ENCODE results near the gene MIF4GD. TPM values are rescaled to one million over a fixed set of nuclear protein-coding genes. Genes with fewer than 3 reads are reported as not detected.
A peak's percentile ranks its signal among the peaks of the same experiment; 100 is the strongest.

The MIF4GD gene
- total and polyA plus RNA-seq, 9 of the 15 experiments (the other 6 are each of a cell fraction or from before 2014, with no cell fraction given), result 11.8 to 63.8 (median 28.1) TPM

DNA sequence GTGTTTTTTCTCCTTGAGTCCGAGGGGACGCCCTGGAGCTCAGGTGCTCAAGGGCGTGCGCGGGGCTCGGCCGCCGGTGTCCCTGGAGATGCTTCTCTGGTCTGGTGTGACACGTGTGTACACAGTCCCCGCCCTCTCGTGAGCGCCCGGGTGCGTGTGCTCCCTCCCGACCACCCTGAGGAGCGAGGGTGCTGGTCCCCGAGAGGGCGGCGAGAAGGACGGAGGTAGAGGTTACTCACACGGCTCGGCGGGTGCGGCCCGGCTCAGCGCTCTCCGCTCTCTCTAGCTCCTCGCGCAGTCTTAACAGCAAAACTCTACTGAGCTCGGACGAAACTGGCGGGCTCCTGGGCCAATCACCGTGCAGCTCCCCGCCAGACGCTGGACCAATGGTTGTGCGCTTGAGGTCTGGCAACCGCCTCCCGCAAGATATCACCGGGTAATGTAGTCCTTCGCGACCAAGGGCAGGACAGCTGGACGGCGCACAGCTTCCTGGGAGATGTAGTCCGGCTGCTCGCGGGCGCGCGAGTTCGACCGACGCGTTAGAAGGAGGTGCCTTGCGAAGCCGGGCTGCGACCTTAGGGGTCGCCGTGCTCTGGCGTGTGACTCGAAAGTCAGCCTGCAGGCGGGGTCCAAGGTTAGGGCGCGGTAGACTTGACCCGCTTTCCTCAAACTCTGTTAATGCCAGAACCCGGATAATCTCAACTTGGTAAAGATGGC is 18.2 kb upstream of the MIF4GD start, which contains the start of gene SLC25A19 (continued):
- TF ChIP-seq, protein P1, sequence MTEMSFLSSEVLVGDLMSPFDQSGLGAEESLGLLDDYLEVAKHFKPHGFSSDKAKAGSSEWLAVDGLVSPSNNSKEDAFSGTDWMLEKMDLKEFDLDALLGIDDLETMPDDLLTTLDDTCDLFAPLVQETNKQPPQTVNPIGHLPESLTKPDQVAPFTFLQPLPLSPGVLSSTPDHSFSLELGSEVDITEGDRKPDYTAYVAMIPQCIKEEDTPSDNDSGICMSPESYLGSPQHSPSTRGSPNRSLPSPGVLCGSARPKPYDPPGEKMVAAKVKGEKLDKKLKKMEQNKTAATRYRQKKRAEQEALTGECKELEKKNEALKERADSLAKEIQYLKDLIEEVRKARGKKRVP (CRISPR knock-in tag; IDR thresholded peaks at IDR 0.05), result no peak
- TF ChIP-seq ZBTB1 (CRISPR knock-in tag; IDR thresholded peaks at IDR 0.05; ENCODE audit: borderline replicate concordance, low read depth), result no peak
- no peak for TF ChIP-seq RFX7 (CRISPR knock-in tag; IDR thresholded peaks at IDR 0.05)
- TF ChIP-seq ELK1 (CRISPR knock-in tag; IDR thresholded peaks at IDR 0.05), result no peak
- no peak for TF ChIP-seq ARHGAP35 (IDR thresholded peaks at IDR 0.05; ENCODE audit: partially characterized antibody)
- TF ChIP-seq ZNF551 (CRISPR knock-in tag; IDR thresholded peaks at IDR 0.05), result no peak
- TF ChIP-seq ZNF253 (CRISPR knock-in tag; conservative IDR thresholded peaks at IDR 0.05), result no peak
- TF ChIP-seq IRF9 (tag; IDR thresholded peaks at IDR 0.05), result no peak
- no peak for TF ChIP-seq ZKSCAN8 (CRISPR knock-in tag; IDR thresholded peaks at IDR 0.05)
- TF ChIP-seq FIP1L1 (IDR thresholded peaks at IDR 0.05; ENCODE audit: low read depth, low read length, poor library complexity, severe bottlenecking), result peak; percentile 61
- TF ChIP-seq KDM2B (CRISPR knock-in tag; IDR thresholded peaks at IDR 0.05), result no peak
- TF ChIP-seq ZSCAN29 (IDR thresholded peaks at IDR 0.05), result peak; percentile 94; the same call in 1 of the 2 replicates
- no peak for TF ChIP-seq CEBPG (CRISPR knock-in tag; IDR thresholded peaks at IDR 0.05)
- no peak for TF ChIP-seq CEBPG (tag; conservative IDR thresholded peaks at IDR 0.05 in 1 of 2, IDR thresholded peaks at IDR 0.05 in 1 of 2)
- 0 out of 2 replicates have a peak, but pooled peaks have one; percentile 19 for TF ChIP-seq FOXP1 (CRISPR knock-in tag; IDR thresholded peaks at IDR 0.05)
- TF ChIP-seq, protein P2, sequence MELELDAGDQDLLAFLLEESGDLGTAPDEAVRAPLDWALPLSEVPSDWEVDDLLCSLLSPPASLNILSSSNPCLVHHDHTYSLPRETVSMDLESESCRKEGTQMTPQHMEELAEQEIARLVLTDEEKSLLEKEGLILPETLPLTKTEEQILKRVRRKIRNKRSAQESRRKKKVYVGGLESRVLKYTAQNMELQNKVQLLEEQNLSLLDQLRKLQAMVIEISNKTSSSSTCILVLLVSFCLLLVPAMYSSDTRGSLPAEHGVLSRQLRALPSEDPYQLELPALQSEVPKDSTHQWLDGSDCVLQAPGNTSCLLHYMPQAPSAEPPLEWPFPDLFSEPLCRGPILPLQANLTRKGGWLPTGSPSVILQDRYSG (tag; conservative IDR thresholded peaks at IDR 0.05; ENCODE audit: low read depth), result no peak
- TF ChIP-seq KLF6 (CRISPR knock-in tag; IDR thresholded peaks at IDR 0.05; ENCODE audit: borderline replicate concordance), result 0 out of 2 replicates have a peak, but pooled peaks have one; percentile 16
- TF ChIP-seq, protein P3, sequence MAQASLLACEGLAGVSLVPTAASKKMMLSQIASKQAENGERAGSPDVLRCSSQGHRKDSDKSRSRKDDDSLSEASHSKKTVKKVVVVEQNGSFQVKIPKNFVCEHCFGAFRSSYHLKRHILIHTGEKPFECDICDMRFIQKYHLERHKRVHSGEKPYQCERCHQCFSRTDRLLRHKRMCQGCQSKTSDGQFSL (CRISPR knock-in tag; IDR thresholded peaks at IDR 0.05), result no peak
- TF ChIP-seq, protein P3 (tag; IDR thresholded peaks at IDR 0.05), result no peak
- TF ChIP-seq HDAC8 (tag; IDR thresholded peaks at IDR 0.05), result peak; percentile 40; the same call in 1 of the 2 replicates
- TF ChIP-seq RCOR1 (IDR thresholded peaks at IDR 0.05; ENCODE audit: borderline replicate concordance in 1 of 2, low read depth in 2 of 2, low read length in 2 of 2), result peak in 1 of 2 experiments; percentile 67; a peak in 2 of 4 replicates
- no peak for TF ChIP-seq NFIX (CRISPR knock-in tag; IDR thresholded peaks at IDR 0.05; ENCODE audit: low read depth)

Data from K562 (cell line).